ENCODE measurements around the gene SLC4A8.

SLC4A8 gene

GRCh38 chr12:51415931-51416330 lies 8.7 kb upstream of the SLC4A8 start:
- Histone ChIP-seq H3K36me3 (ENCODE audit: insufficient read depth, insufficient read length, low read length) (no peaks in the 10 kb centered on the region), H3K4me1 (ENCODE audit: insufficient read depth, insufficient read length) (no peaks in the 10 kb centered on the region), H3K9me3 (ENCODE audit: insufficient read depth, low read length) (no peaks in the 10 kb centered on the region), H3K27me3 (ENCODE audit: insufficient read depth, insufficient read length) (no peaks in the 10 kb centered on the region), H3K4me3 (ENCODE audit: insufficient read length, low read depth) (no peak overlapping the region), H3K9ac (ENCODE audit: insufficient read length, low read depth) (no peak overlapping the region)
- TF ChIP-seq ZNF274 (IDR thresholded peaks at IDR 0.05; ENCODE audit: low read depth, low read length) (no peak), SUZ12 (IDR thresholded peaks at IDR 0.05; ENCODE audit: extremely low read depth, insufficient read depth, insufficient read length) (no peak), YY1 (IDR thresholded peaks at IDR 0.05; ENCODE audit: insufficient read depth, insufficient read length) (no peak)
- no peak for DNase-seq (ENCODE audit: low read depth, low spot score)

GRCh38 chr12:51417826-51418225 lies 6.8 kb upstream of the SLC4A8 start:
- DNase-seq (ENCODE audit: low read depth, low spot score), result no peak
- no peak for TF ChIP-seq YY1 (IDR thresholded peaks at IDR 0.05; ENCODE audit: insufficient read depth, insufficient read length)
- no peak for TF ChIP-seq SUZ12 (IDR thresholded peaks at IDR 0.05; ENCODE audit: extremely low read depth, insufficient read depth, insufficient read length)
- no peak for TF ChIP-seq ZNF274 (IDR thresholded peaks at IDR 0.05; ENCODE audit: low read depth, low read length)
- H3K4me3 ChIP-seq (ENCODE audit: insufficient read length, low read depth), result no peak overlapping the region
- H3K9ac ChIP-seq (ENCODE audit: insufficient read length, low read depth), result no peak overlapping the region
- no peaks in the 10 kb centered on the region for H3K9me3 ChIP-seq (ENCODE audit: insufficient read depth, low read length)
- H3K36me3 ChIP-seq (ENCODE audit: insufficient read depth, insufficient read length, low read length), result no peaks in the 10 kb centered on the region
- H3K4me1 ChIP-seq (ENCODE audit: insufficient read depth, insufficient read length), result no peaks in the 10 kb centered on the region
- no peaks in the 10 kb centered on the region for H3K27me3 ChIP-seq (ENCODE audit: insufficient read depth, insufficient read length)

- H3K9me3 ChIP-seq (ENCODE audit: insufficient read depth, low read length), result no peaks in the 10 kb centered on the region
- peak; percentile 22 for DNase-seq (ENCODE audit: low read depth, low spot score)
- H3K36me3 ChIP-seq (ENCODE audit: insufficient read depth, insufficient read length, low read length), result no peaks in the 10 kb centered on the region
- no peak overlapping the region for H3K4me3 ChIP-seq (ENCODE audit: insufficient read length, low read depth)
- no peak overlapping the region for H3K9ac ChIP-seq (ENCODE audit: insufficient read length, low read depth)
- H3K4me1 ChIP-seq (ENCODE audit: insufficient read depth, insufficient read length), result no peaks in the 10 kb centered on the region
- H3K27me3 ChIP-seq (ENCODE audit: insufficient read depth, insufficient read length), result no peaks in the 10 kb centered on the region
- TF ChIP-seq YY1 (IDR thresholded peaks at IDR 0.05; ENCODE audit: insufficient read depth, insufficient read length) (no peak), ZNF274 (IDR thresholded peaks at IDR 0.05; ENCODE audit: low read depth, low read length) (no peak), SUZ12 (IDR thresholded peaks at IDR 0.05; ENCODE audit: extremely low read depth, insufficient read depth, insufficient read length) (no peak)
These were observed 5.0 kb upstream of the SLC4A8 start for GRCh38 chr12:51419425-51420193.

GRCh38 chr12:51421266-51421884 lies 3.3 kb upstream of the SLC4A8 start:
- Histone ChIP-seq H3K4me3 (ENCODE audit: insufficient read length, low read depth) (no peak overlapping the region), H3K36me3 (ENCODE audit: insufficient read depth, insufficient read length, low read length) (no peaks in the 10 kb centered on the region), H3K27me3 (ENCODE audit: insufficient read depth, insufficient read length) (no peaks in the 10 kb centered on the region), H3K9ac (ENCODE audit: insufficient read length, low read depth) (peak overlapping the region; percentile 28), H3K4me1 (ENCODE audit: insufficient read depth, insufficient read length) (no peaks in the 10 kb centered on the region), H3K9me3 (ENCODE audit: insufficient read depth, low read length) (no peaks in the 10 kb centered on the region)
- DNase-seq (ENCODE audit: low read depth, low spot score), result peak; percentile 71
- TF ChIP-seq SUZ12 (IDR thresholded peaks at IDR 0.05; ENCODE audit: extremely low read depth, insufficient read depth, insufficient read length), result no peak
- no peak for TF ChIP-seq ZNF274 (IDR thresholded peaks at IDR 0.05; ENCODE audit: low read depth, low read length)
- no peak for TF ChIP-seq YY1 (IDR thresholded peaks at IDR 0.05; ENCODE audit: insufficient read depth, insufficient read length)

- no peaks in the 10 kb centered on the region for H3K27me3 ChIP-seq (ENCODE audit: insufficient read depth, insufficient read length)
- no peak overlapping the region for H3K4me3 ChIP-seq (ENCODE audit: insufficient read length, low read depth)
- no peak for DNase-seq (ENCODE audit: low read depth, low spot score)
- H3K9ac ChIP-seq (ENCODE audit: insufficient read length, low read depth), result no peak overlapping the region
- H3K4me1 ChIP-seq (ENCODE audit: insufficient read depth, insufficient read length), result peaks cover 2% of the 10 kb centered on the region
- no peaks in the 10 kb centered on the region for H3K36me3 ChIP-seq (ENCODE audit: insufficient read depth, insufficient read length, low read length)
- no peak for TF ChIP-seq YY1 (IDR thresholded peaks at IDR 0.05; ENCODE audit: insufficient read depth, insufficient read length)
- TF ChIP-seq SUZ12 (IDR thresholded peaks at IDR 0.05; ENCODE audit: extremely low read depth, insufficient read depth, insufficient read length), result no peak
- no peak for TF ChIP-seq ZNF274 (IDR thresholded peaks at IDR 0.05; ENCODE audit: low read depth, low read length)
- H3K9me3 ChIP-seq (ENCODE audit: insufficient read depth, low read length), result no peaks in the 10 kb centered on the region
These were observed 453 bp upstream of the SLC4A8 start for GRCh38 chr12:51424094-51424661.

DNA sequence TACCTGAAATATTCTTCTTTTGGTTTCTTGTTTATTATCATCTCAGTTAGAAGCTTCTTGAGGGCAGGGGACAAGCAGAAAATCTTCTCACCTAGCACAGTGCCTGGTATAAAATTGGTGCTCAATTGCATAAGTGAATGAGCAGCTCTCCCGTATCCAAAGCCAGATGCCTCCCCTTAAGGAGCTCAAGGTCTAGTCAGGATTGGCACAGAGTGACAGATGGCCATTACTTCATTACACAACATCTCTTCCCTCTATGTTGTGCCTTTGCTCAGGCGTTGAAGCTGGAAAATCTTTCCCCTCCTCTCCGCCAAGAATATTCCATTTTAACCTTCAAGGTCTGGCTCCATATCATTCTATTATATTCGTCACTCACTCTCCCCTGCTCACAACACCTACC lies 3.6 kb downstream of the SLC4A8 start:
- Histone ChIP-seq H3K9ac (ENCODE audit: insufficient read length, low read depth) (no peak overlapping the region), H3K4me3 (ENCODE audit: insufficient read length, low read depth) (no peak overlapping the region), H3K9me3 (ENCODE audit: insufficient read depth, low read length) (no peaks in the 10 kb centered on the region), H3K27me3 (ENCODE audit: insufficient read depth, insufficient read length) (no peaks in the 10 kb centered on the region), H3K36me3 (ENCODE audit: insufficient read depth, insufficient read length, low read length) (no peaks in the 10 kb centered on the region), H3K4me1 (ENCODE audit: insufficient read depth, insufficient read length) (peaks cover 2% of the 10 kb centered on the region)
- no peak for DNase-seq (ENCODE audit: low read depth, low spot score)
- TF ChIP-seq SUZ12 (IDR thresholded peaks at IDR 0.05; ENCODE audit: extremely low read depth, insufficient read depth, insufficient read length) (no peak), YY1 (IDR thresholded peaks at IDR 0.05; ENCODE audit: insufficient read depth, insufficient read length) (no peak), ZNF274 (IDR thresholded peaks at IDR 0.05; ENCODE audit: low read depth, low read length) (no peak)

- peaks cover 2% of the 10 kb centered on the region for H3K4me1 ChIP-seq (ENCODE audit: insufficient read depth, insufficient read length)
- no peak overlapping the region for H3K4me3 ChIP-seq (ENCODE audit: insufficient read length, low read depth)
- TF ChIP-seq SUZ12 (IDR thresholded peaks at IDR 0.05; ENCODE audit: extremely low read depth, insufficient read depth, insufficient read length) (no peak), YY1 (IDR thresholded peaks at IDR 0.05; ENCODE audit: insufficient read depth, insufficient read length) (no peak)
- H3K9ac ChIP-seq (ENCODE audit: insufficient read length, low read depth), result no peak overlapping the region
- no peaks in the 10 kb centered on the region for H3K9me3 ChIP-seq (ENCODE audit: insufficient read depth, low read length)
- DNase-seq (ENCODE audit: low read depth, low spot score), result no peak
- H3K27me3 ChIP-seq (ENCODE audit: insufficient read depth, insufficient read length), result no peaks in the 10 kb centered on the region
- no peaks in the 10 kb centered on the region for H3K36me3 ChIP-seq (ENCODE audit: insufficient read depth, insufficient read length, low read length)
These were observed 5.1 kb downstream of the SLC4A8 start for GRCh38 chr12:51429700-51430099.
